COLO668 (cell line): ENCODE results near the gene CNTD1.
A peak's percentile ranks its signal among the peaks of the same experiment; 100 is the strongest.
"Not testable (repeated sequence)": the region's sequence is repeated elsewhere in the genome, so short reads cannot be mapped to it uniquely, and the experiment has no call there.

Experiments used
- DNase-seq: peaks from one replicate; lab custom pipeline; 2025; ENCODE audit not compliant: unreplicated experiment; lab: John Stamatoyannopoulos, UW

The CNTD1 gene, protein sequence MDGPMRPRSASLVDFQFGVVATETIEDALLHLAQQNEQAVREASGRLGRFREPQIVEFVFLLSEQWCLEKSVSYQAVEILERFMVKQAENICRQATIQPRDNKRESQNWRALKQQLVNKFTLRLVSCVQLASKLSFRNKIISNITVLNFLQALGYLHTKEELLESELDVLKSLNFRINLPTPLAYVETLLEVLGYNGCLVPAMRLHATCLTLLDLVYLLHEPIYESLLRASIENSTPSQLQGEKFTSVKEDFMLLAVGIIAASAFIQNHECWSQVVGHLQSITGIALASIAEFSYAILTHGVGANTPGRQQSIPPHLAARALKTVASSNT

DNA sequence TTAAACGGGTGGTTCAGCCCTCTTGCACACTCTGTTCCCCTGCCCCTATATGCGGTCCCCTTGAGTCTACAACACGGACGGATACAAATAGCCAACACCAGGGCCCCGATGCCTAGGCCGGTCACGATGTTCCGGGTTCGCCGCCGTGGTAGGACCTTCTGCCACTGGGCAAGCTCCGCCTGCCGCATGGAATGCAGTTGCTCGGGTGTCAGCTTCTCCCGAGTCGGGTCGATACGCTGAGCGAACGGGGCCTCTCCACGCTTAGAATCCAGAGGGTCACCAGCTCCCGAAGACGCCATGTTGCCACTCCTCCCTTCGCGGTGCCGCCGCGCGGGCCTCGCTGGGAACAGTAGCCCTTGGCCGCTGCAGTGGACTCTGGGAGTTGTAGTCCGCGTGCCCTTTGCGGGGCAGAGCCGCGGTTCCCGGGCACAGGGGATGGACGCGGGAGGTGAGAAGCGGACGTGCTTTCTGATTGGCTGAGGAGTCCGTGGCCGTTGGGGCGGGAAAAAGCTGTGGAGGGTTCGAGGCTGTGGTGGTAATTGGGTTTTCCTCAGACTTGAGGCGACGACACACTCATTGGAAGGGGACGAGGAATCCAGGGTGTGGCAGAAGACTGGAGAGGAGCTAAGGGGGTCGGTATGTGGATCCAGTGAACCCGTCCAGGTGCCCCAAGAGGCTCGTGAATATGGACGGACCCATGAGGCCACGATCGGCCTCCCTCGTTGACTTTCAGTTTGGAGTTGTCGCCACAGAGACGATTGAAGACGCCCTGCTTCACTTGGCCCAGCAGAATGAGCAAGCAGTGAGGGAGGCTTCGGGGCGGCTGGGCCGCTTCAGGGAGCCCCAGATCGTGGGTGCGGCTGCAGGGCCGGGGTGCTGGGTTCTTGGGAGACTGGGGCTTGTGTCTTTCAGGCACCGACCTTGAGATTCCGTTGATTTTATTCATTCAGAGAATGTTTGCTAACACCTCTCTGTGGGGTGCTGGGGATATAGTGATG, at the start of gene CNTD1, which contains the start of gene COA3:
CNTD1 (plus strand) TSS at position 479 of the 998 bp plus-strand sequence; CDS start at position 686, 207 bp downstream.
COA3 (minus strand) TSS at position 322 of the 998 bp plus-strand sequence; CDS start at position 299, 23 bp downstream.
- DNase-seq, result peak; percentile 83

DNA sequence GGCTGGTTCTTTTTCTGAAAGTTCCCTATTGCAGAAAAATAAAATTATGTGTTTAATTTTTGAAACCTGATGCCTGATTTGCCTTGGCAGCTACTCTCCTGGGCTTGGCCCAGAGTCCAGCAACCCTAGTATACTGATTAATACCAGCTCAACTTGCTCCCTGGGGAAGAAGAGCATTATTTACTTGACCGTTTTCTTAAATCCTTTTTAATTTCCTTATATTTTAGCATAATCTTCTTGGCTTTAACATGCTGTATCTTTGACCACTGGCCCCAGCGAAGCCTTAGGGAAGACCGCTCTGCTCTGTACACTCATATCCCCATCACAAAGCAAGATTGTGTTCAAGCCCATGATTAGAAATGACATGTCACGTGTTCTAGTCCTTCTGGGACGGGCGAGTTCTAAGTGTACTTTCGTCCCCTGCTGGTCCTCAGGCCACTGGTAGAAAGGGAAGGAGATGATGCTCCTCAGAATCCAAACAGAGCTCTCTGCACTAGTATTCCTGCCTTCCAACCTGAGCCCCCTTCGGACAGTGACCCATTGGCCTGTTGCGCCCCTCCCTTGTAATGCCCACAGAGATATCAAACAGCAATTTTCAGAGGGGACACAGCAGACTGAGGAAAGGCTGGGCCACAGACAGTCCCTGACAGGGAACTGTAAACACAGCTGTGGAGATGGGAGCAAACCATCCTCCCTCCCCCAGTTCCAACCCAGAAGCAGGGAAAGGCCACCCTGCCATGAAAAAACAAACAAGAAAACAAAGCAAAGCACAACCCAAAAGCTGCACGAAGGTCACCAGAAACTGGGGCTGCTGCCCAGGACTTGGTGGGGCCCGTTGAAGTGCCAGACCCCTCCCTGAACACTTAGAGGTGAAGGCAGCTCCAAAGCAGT, 49.5 kb upstream of the CNTD1 start:
- no peak for DNase-seq

DNA sequence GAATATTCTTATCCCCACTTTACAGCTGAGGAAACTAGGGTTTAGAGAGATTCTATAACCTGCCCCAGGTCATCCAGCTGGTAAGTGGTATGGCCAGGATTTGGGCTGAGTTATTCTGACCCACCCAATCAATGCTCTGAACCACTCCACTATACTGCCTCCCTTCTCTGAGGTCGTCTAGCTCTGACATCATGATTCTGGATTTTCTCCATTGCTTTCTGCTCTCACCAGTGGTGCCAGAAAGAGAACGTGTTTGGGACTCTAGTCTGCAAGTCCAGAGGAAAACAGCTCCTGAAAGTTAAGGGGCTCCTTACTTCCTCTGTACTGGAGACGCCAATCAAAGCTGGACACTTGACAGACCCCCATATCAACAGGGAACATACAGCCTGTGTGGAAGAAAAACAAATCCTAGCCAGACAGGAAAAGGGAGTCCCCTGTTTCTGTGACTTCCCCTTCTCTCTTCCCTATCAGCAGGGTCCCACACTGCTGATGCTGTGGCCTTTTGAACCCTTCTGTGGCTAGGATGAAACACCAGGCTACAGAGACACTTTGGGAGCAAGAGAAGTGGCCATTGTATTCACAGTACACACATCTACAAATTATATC, 47.8 kb upstream of the CNTD1 start:
- no peak for DNase-seq

DNA sequence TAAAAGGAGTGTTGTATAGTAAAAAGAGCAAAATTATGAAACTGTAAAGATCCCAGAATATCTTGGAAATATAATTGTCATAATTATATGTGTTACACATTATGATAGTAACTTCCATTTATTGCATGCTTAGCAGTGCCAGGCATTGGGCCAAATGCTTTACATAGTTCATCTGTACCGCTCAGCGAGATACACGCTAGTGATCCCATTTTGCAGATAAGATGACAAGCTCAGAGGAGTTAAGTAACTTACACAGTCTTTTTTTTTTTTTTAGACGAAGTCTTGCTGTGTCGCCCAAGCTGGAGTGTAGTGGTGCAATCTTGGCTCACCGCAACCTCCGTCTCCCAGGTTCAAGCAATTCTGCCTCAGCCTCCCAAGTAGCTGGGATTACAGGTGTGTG, 47.0 kb upstream of the CNTD1 start:
- DNase-seq, result no peak

DNA sequence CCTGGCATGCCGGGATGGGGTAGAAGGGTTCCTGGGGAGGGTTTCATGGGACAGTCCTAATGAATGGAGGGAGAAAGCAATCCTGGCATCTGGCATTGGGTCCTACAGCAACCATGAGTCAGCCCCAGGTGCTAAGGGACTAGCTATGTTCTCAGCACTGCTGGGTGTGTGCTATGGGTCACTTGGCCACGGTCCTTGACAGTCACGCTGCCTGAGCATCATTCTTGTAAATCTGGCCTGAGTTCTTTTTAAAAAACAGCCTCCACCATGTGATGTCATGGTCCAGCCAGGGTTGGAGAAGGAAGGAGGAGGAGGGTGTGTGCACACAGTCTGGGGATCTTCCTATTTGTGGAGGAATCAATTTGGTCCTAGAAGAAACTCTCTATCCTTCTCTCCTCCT, 43.9 kb upstream of the CNTD1 start:
- no peak for DNase-seq

DNA sequence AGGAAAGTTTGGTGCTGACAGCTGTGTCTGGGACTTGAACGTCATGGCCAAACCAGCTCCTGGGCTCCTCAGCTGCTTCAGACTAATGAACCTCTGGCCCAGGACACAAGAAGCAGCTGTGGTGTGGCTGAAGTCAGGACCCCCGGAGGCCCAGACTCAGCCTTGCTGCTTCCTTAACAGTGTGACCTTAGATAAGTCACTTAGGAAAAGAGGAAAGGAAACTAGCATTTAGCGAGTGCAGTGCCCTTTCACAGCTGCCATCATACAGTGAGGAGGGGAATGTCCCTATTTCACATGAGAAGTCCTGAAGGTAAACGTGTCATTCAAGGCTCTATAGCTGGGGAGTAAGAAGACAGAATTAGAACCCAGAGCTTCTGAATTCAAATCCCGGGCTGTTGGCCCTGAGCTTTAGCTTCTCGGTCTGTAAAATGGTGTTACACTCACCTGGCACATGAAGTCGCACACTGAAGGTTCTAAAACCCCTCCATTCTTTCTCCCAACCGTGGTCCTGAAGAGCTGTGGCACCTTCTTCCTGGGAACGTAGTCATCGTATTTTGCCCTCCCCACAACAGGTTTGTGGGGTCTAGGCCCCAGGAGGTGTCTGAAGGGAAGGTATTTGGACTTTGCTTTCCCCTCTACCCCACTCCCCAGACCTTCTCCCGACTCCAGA, 38.5 kb upstream of the CNTD1 start:
- DNase-seq, result no peak

DNA sequence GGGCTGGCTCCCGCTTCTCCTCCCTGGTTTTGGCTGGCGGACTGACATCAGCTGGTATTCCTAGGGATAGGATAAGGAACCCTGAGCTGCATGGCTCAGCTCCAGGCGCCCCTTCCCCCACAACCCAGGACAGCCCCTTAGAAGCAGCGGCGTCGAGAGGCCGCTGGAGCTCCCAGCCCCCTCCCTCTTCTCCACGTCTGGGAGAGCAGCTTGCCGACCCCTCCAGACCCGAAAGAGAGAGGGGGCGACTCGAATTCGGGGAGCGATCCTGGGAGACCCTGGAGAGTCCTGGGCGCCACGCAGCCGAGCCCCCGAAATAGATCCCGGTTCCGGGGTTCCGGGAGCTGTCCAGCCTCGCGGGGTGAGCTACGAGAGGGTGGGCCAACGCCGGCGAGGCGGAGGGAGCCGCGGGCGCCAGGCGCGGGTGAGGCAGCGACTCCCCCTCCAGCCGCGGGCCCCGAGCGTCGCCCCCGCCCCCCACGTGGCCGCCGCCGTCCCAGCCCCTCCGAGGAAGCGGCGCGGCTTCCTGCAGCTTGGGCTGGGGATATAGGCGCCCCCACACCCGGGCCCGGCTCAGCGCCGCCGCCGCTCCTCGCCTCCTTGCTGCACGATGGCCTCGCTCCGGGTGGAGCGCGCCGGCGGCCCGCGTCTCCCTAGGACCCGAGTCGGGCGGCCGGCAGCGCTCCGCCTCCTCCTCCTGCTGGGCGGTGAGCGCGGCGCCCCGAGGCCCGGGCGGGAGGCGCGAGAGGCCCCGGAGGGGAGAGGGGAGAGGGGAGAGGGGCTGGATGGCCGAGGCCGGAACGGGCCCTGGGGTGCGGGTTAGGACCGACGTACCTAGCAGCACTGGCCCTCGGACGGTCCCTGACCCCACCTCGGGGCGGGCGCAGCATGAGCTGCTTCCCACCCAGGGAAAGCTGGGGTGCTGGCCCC, 37.7 kb upstream of the CNTD1 start, which contains the start of gene RAMP2:
RAMP2 (plus strand) TSS at position 576 of the 930 bp plus-strand sequence; CDS start at position 611, 35 bp downstream.
- DNase-seq, result peak; percentile 44

DNA sequence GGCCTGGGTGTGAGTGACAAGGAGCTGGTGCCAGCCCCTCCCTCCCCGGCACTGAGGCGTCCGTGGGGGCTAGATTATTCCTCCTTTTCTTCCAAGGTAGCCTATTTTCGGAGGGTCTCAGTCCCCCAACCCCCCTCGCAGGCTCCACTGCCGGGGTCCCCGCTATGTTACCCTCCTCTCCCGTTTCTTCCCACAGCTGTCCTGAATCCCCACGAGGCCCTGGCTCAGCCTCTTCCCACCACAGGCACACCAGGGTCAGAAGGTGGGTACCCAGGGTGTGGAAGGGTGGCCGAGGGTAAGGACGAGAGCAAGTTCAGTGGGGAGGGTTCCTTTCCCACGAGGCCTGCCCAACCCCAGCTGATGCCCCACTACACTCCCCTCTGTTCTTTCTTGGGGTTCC, 37.0 kb upstream of the CNTD1 start:
- DNase-seq, result no peak

DNA sequence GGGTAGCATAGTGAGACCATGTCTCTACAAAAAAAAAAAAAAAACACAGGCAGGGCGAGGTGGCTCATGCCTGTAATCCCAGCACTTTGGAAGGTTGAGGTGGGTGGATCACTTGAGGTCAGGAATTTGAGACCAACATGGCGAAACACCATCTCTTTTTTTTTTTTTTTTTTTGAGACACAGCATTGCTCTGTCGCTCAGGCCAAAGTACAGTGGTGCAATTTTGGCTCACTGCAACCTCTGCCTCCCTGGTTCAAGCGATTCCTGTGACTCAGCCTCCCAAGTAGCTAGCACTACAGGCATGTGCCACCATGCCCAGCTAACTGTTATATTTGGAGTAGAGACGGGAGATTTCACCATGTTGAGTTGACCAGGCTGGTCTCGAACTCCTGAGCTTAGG, 32.5 kb upstream of the CNTD1 start:
- no peak for DNase-seq

DNA sequence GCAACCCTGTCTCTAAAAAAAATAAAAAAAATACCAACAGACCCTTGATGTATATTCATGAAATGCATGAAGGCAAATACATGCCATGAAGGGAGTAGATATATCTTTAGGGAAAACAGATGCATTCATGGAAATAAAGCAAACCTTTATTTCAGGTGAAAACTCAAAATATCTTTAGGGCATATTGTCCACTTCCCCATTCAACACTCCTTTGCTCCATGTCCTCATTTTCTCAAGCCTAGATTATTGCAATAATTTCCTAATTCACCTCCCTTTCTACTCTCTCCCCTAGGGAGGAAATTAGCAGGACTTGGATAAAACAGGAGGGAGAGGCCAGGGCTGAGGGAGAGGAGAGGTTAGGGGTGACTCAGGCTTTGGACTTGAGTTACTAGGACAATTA, 31.1 kb upstream of the CNTD1 start:
- no peak for DNase-seq

DNA sequence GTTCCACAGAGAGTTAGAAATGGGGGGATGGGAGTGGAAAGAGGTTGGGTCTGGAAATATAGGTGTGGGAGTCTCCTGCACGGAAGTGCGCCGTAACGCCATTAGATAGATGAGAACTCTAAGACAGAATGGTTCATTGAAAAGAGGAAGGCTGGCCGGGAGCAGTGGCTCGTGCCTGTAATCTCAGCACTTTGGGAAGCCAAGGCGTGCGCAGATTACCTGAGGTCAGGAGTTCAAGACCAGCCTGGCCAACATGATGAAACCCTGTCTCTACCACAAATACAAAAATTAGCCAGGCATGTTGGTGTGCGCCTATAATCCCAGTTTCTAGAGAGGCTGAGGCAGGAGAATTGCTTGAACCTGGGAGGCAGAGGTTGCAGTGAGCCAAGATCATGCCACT, 30.7 kb upstream of the CNTD1 start:
- not testable (repeated sequence) for DNase-seq

DNA sequence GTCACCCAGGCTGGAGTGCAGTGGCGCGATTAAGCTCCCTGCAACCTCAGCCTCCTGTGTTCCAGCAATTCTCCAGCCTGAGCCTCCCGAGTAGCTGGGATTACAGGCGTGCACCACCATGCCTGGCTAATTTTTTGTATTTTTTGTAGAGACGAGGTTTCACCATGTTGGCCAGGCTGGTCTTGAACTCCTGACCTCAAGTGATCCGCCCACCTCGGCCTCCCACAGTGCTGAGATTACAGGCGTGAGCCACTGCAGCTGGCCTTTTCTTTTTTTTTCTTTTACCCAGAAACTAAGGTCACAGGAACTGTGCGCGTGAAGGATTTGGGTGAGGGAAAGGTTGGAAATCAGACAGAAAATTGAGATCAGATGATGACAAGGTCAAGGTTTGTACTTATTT, 28.7 kb upstream of the CNTD1 start:
- not testable (repeated sequence) for DNase-seq

DNA sequence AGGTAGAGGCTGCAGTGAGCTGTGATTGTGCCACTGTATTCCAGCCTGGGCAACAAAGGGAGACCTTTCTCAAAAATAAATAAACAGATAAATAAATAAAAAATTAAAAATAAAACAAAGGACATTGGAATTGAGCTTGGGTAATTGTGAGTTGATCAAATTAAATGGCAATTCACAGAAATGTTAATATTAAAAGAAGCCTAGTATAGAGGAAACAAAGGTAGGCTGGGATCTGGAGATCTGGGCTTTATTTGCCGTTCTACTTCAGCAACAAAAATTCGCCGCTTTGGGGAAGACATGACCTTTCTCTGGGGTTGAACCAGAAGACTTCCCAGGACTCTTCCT, 25.7 kb upstream of the CNTD1 start:
- no peak for DNase-seq

DNA sequence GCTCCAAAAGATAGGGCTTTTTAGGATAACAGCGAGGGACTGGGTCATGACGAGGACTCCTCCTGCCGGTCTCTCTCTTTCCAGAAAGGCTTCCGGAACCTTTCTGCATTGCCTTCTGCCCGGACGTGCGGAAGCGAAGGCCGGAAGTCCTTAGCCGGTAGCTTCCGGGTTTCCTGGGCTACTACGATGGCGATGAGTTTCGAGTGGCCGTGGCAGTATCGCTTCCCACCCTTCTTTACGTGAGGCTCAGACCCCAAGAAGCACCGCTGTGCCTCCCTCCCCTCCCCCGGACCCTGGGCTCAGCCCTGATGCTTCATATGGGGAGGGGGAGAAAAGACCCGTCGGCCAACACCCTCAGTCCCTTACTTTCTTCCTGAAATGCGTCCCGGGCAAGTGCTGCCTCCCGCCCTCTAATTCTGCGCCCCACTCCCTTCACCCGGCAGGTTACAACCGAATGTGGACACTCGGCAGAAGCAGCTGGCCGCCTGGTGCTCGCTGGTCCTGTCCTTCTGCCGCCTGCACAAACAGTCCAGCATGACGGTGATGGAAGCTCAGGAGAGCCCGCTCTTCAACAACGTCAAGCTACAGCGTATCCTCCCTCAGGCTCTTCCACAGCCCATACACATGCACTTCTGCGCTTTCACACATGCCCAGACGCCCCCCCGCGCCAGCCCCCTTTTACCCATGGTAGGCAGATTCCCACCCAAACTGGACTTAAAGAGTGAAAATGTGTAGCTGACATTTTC, 25.2 kb upstream of the CNTD1 start, which contains the start of gene VPS25:
VPS25 (plus strand) TSS at position 160 of the 746 bp plus-strand sequence; CDS start at position 187, 27 bp downstream.
- DNase-seq, result peak; percentile 70

DNA sequence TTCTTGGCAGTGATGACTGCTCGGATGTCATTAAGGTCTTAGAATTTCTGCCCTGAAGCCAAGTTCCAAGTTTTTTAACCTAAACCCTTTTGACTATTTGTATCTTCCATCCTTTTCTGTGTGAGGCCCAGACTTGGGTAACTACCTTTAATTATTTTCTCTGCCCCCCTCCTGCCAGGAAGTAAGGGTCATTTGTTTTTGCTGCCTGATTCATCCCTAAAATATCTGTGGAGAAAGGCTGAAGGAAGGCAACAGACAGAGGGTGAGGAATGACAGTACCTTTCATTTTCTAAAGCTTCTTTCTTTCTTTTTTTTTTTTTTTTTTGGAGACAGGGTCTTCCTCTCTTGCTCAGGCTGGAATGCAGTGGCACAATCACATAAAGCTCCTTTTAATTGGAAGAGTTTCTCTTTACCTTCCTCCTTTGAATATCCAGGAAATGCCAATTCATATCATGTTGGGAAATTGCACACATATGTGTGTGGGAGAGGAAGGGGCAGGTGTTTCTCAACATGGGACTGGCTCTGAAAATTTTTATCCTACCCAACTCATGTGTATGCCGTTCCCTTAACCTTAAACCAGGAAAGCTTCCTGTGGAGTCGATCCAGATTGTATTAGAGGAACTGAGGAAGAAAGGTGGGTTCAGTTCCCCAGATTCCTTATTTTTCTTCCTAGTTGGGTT, 24.5 kb upstream of the CNTD1 start:
- no peak for DNase-seq

DNA sequence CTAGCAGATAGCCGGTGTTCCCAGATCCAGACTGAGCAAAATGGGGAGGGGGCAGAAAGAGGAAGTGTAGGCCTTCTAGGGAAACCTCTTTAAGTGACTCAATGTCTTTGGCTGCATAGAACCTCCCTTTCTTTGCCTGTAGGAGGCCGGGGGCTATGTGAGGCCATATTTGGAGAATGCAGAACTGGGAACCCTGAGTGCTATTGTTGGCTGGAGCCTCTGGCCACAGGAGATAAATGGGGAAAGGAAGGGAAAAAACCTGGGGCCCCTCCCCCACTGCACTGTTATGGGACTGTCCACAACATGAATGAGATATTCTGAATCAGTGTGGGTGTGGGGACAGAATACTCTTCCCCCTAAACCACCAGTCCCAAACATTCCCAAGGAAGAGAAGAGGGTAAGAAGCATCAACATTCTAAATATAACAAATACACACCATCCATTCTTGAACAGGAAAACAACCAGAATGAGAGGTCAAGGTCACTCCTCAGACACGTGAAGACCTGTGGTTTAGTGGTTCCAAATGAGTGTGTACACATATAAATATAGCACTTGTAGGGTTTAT, 23.0 kb upstream of the CNTD1 start:
- no peak for DNase-seq

DNA sequence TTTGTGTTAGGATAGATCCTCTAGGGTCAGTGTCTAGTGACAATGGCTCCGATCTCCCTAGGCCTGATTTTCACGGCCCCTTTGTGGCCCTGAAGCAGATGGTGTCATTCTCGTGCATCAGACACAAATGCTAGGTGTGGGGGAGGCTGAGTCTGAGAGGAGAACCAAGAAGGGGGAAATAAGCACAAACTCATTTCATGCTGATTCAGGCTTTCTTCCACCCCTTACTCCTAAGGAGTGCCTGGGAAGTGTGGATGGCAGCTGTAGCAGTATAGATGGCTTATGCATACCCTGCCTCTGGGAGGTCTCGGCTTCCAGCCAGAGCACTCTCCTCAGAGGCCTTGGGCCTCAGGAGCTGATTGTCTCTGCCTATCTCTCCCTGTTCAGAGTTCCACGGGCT, 20.1 kb upstream of the CNTD1 start:
- no peak for DNase-seq
